HCT116 (cell line): ENCODE results near the gene AKT3. TPM values are rescaled to one million over a fixed set of nuclear protein-coding genes. Genes with fewer than 3 reads are reported as not detected.

Source experiments
- ATAC-seq: fragments of 200-7000 bp; cut with Tn5 transposase; 2 replicates; pipeline ENCODE4 v1.9.1; 2020; ENCODE audit warnings: mild to moderate bottlenecking, moderate library complexity
- BruUV-seq: library from RNA; stranded (reverse); fragments of 400-500 nt; replicated peaks from 2 replicates; lab custom pipeline; 2021; lab: Mats Ljungman, UMichigan
- CTCF ChIA-PET: fragments of 300-600 bp; sonication (Branson Sonifier 250); formaldehyde crosslinking; loops from one replicate; lab custom pipeline; 2021; ENCODE audit warnings: antibody characterized with exemption; lab: Charles Lee
- POLR2A ChIA-PET: fragments of 300-600, 350-600 bp; sonication (Branson Sonifier 250); formaldehyde crosslinking; loops from one replicate; lab custom pipeline; 2021; ENCODE audit warnings: antibody characterized with exemption; lab: Charles Lee
- RAD21 ChIA-PET, 2 experiments: fragments of 300-600 bp; sonication (Branson Sonifier 250); formaldehyde crosslinking; loops; one replicate each; lab custom pipeline; 2023; ENCODE audit warnings: low total read pairs in 2 of 2; ENCODE audit not compliant: uncharacterized antibody in 2 of 2, unreplicated experiment in 2 of 2, low non-redundant PET in 1 of 2; lab: Charles Lee
- DNase-seq: peaks from one replicate; pipeline ENCODE4 v3.0.0-alpha.2; 2010; ENCODE audit warnings: low read depth, low spot score
- H2AFZ ChIP-seq: fragments of 200-600 bp; shearing (Covaris generic), sonication (generic); 2 replicates; pipeline ENCODE4 v1.6.1; 2017; ENCODE audit warnings: low read depth, mixed run types, mixed read lengths, antibody characterized with exemption, low read length; ENCODE audit not compliant: poor library complexity, severe bottlenecking
- H3K27ac ChIP-seq: 2 replicates; pipeline ENCODE4 v1.5.1; 2012; ENCODE audit warnings: low read depth, low read length
- H3K27me3 ChIP-seq: fragments of 200-600 bp; sonication (generic); 2 replicates; pipeline ENCODE4 v1.6.1; 2016; ENCODE audit warnings: mixed run types, low read length, mixed read lengths; ENCODE audit not compliant: insufficient read depth
- H3K36me3 ChIP-seq, 2 experiments: fragments of 200-500 bp in 1 of 2; fragments of 200-600 bp in 1 of 2; sonication (Bioruptor generic) in 1 of 2; sonication (generic) in 1 of 2; 2 replicates each; pipeline versions ENCODE4 v1.5.1 to v1.6.1; 2014 to 2016; ENCODE audit warnings: low read length in 2 of 2, inconsistent platforms in 1 of 2, mixed read lengths in 1 of 2, mixed run types in 1 of 2; ENCODE audit not compliant: insufficient read depth in 2 of 2, control insufficient read depth in 1 of 2
- H3K4me1 ChIP-seq, 2 experiments: fragments of 200-600 bp in 1 of 2; sonication (generic) in 1 of 2; 2 replicates each; pipeline versions ENCODE4 v1.5.1 to v1.6.1; 2012 to 2017; ENCODE audit warnings: low read length in 2 of 2, inconsistent platforms in 1 of 2, mild to moderate bottlenecking in 1 of 2, mixed read lengths in 1 of 2, mixed run types in 1 of 2, moderate library complexity in 1 of 2; ENCODE audit not compliant: insufficient read depth in 2 of 2, control insufficient read depth in 1 of 2
- H3K4me2 ChIP-seq: fragments of 200-600 bp; sonication (generic); 2 replicates; pipeline ENCODE4 v1.6.1; 2017; ENCODE audit warnings: mixed run types, low read length, mixed read lengths
- H3K4me3 ChIP-seq, 2 experiments: fragments of 200-600 bp in 1 of 2; sonication (generic) in 1 of 2; replicated peaks in 1 of 2; 2 replicates each; pipeline ENCODE4 v1.5.1; 2011 to 2016; ENCODE audit warnings: low read length in 2 of 2, control low read depth in 1 of 2, low read depth in 1 of 2, mild to moderate bottlenecking in 1 of 2, mixed read lengths in 1 of 2, mixed run types in 1 of 2
- H3K79me2 ChIP-seq: fragments of 200-600 bp; sonication (generic); 2 replicates; pipeline ENCODE4 v1.6.1; 2017; ENCODE audit warnings: mild to moderate bottlenecking, mixed run types, low read length, moderate library complexity, mixed read lengths; ENCODE audit not compliant: insufficient read depth
- H3K9ac ChIP-seq: fragments of 200-600 bp; sonication (generic); 2 replicates; pipeline ENCODE4 v1.6.1; 2016; ENCODE audit warnings: low read length, mixed read lengths
- H3K9me2 ChIP-seq: fragments of 200-600 bp; sonication (generic), shearing (Covaris generic); 2 replicates; pipeline ENCODE4 v1.6.1; 2017; ENCODE audit warnings: mixed run types, mild to moderate bottlenecking, moderate library complexity; ENCODE audit not compliant: insufficient read depth
- H3K9me3 ChIP-seq, 2 experiments: fragments of 200-500 bp in 1 of 2; fragments of 200-600 bp in 1 of 2; sonication (Bioruptor generic) in 1 of 2; sonication (generic) in 1 of 2; 2 replicates each; pipeline ENCODE4 v1.6.1; 2014 to 2017; ENCODE audit warnings: low read length in 2 of 2, mixed read lengths in 2 of 2, inconsistent platforms in 1 of 2, low read depth in 1 of 2, mild to moderate bottlenecking in 1 of 2, mixed run types in 1 of 2, moderate library complexity in 1 of 2; ENCODE audit not compliant: control insufficient read depth in 1 of 2, insufficient read depth in 1 of 2
- H4K20me1 ChIP-seq: fragments of 200-600 bp; sonication (generic), shearing (Covaris generic); 2 replicates; pipeline ENCODE4 v1.6.1; 2017; ENCODE audit warnings: mixed run types, mild to moderate bottlenecking, moderate library complexity; ENCODE audit not compliant: insufficient read depth
- CBX3 ChIP-seq: IDR thresholded peaks from 2 replicates; pipeline ENCODE4 v1.6.1; 2012; ENCODE audit warnings: low read depth
- CEBPB ChIP-seq: IDR thresholded peaks from 2 replicates; pipeline ENCODE4 v1.6.1; 2012; ENCODE audit warnings: low read depth
- EGR1 ChIP-seq: IDR thresholded peaks from 2 replicates; pipeline ENCODE4 v1.6.1; 2012; ENCODE audit warnings: low read depth
- ELF1 ChIP-seq: IDR thresholded peaks from 2 replicates; pipeline ENCODE4 v1.6.1; 2012; ENCODE audit warnings: low read depth, borderline replicate concordance
- EZH2phosphoT487 ChIP-seq: fragments of 200-600 bp; IDR thresholded peaks from 2 replicates; pipeline ENCODE4 v1.6.1; 2018; ENCODE audit warnings: antibody characterized with exemption, borderline replicate concordance
- POLR2A ChIP-seq: IDR thresholded peaks from 2 replicates; pipeline ENCODE4 v1.7.0; 2011; ENCODE audit warnings: borderline replicate concordance; ENCODE audit not compliant: insufficient read depth, insufficient read length; ENCODE audit errors: extremely low read depth
- POLR2AphosphoS5 ChIP-seq: IDR thresholded peaks from 2 replicates; pipeline ENCODE4 v1.6.1; 2011; ENCODE audit warnings: mild to moderate bottlenecking, low read depth, low read length, moderate library complexity
- SIN3A ChIP-seq: IDR thresholded peaks from 2 replicates; pipeline ENCODE4 v1.6.1; 2012; ENCODE audit warnings: low read depth
- SRF ChIP-seq: IDR thresholded peaks from 2 replicates; pipeline ENCODE4 v1.6.1; 2012; ENCODE audit warnings: low read depth
- TCF7L2 ChIP-seq: IDR thresholded peaks from 2 replicates; pipeline ENCODE4 v1.7.0; 2011; ENCODE audit warnings: borderline replicate concordance, inconsistent platforms; ENCODE audit not compliant: insufficient read depth, insufficient read length; ENCODE audit errors: extremely low read depth
- YY1 ChIP-seq: IDR thresholded peaks from 2 replicates; pipeline ENCODE4 v1.6.1; 2011; ENCODE audit warnings: low read length, low read depth, moderate library complexity, mild to moderate bottlenecking; ENCODE audit not compliant: insufficient replicate concordance; ENCODE audit errors: extremely low read depth
- ZFX ChIP-seq: fragments of 450-650 bp; IDR thresholded peaks from 2 replicates; pipeline ENCODE4 v1.6.1; 2017
- ZNF274 ChIP-seq: fragments of 200-500 bp; sonication (Bioruptor generic); IDR thresholded peaks from 2 replicates; pipeline ENCODE4 v1.6.1; 2014; ENCODE audit warnings: mild to moderate bottlenecking, low read depth, low read length, inconsistent platforms
- intact Hi-C: fragments of 100-400 bp; cut with micrococcal nuclease; formaldehyde crosslinking; loops from 2 replicates; pipeline ENCODE4 v1.10.0; 2022
- total RNA-seq: library from RNA; stranded (reverse); gene quantifications from one replicate; pipeline ENCODE4 v1.2.1, GENCODE V29; 2021; ENCODE audit not compliant: unreplicated experiment
- TF ChIP-seq, protein P1 (sequence below), 3 experiments: fragments of 200-600 bp in 1 of 3; sonication (generic) in 1 of 3; IDR thresholded peaks in 2 of 3; conservative IDR thresholded peaks in 1 of 3; 2 replicates each; pipeline ENCODE4 v1.5.1; 2012 to 2017; ENCODE audit warnings: low read depth in 2 of 3, low read length in 2 of 3, antibody characterized with exemption in 1 of 3, borderline replicate concordance in 1 of 3, control low read depth in 1 of 3, mild to moderate bottlenecking in 1 of 3, mixed read lengths in 1 of 3, mixed run types in 1 of 3, moderate library complexity in 1 of 3; ENCODE audit not compliant: insufficient read depth in 1 of 3
- TF ChIP-seq, protein P2 (sequence below): IDR thresholded peaks from 2 replicates; pipeline ENCODE4 v1.6.1; 2012

The AKT3 gene
- total RNA-seq, 1 experiment from 2014 or later = 0.49 TPM

DNA sequence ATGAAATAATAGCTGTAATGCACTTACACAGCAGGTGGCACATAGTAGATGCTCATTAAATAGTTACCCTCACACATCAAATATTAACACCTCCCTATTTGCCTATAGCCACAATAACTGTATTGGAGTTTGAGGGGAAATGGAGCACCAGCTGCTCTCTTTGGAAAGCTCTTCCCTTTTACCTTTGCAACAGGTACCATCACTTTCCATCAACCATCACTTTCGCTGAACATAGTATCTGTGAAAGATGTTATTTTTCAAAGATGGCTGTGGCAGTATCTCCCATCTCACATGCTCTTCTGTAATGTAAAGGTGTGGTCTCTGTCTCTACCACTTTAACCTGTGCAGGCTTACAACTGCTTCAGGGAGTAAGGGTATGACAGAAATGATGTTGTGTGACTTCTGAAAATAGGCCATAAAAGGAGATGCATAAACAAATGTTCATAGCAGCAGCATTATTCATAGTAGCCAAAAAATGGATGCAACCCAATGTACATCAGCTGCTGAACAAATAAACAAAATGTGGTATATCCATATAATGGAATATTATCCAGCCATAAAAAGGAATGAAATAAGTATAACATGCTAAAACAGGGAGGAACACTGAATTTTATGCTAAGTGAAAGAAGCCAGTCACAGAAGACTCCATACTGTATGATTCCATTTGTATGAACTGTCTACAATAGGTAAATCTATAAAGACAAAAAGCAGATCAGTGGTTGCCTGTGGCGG is 288.3 kb downstream of the AKT3 start (continued):
- TF ChIP-seq, protein P1, sequence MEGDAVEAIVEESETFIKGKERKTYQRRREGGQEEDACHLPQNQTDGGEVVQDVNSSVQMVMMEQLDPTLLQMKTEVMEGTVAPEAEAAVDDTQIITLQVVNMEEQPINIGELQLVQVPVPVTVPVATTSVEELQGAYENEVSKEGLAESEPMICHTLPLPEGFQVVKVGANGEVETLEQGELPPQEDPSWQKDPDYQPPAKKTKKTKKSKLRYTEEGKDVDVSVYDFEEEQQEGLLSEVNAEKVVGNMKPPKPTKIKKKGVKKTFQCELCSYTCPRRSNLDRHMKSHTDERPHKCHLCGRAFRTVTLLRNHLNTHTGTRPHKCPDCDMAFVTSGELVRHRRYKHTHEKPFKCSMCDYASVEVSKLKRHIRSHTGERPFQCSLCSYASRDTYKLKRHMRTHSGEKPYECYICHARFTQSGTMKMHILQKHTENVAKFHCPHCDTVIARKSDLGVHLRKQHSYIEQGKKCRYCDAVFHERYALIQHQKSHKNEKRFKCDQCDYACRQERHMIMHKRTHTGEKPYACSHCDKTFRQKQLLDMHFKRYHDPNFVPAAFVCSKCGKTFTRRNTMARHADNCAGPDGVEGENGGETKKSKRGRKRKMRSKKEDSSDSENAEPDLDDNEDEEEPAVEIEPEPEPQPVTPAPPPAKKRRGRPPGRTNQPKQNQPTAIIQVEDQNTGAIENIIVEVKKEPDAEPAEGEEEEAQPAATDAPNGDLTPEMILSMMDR (IDR thresholded peaks at IDR 0.05 in 2 of 3, conservative IDR thresholded peaks at IDR 0.05 in 1 of 3; ENCODE audit: borderline replicate concordance in 1 of 3, insufficient read depth in 1 of 3, low read depth in 2 of 3, low read length in 2 of 3) = no peak
- TF ChIP-seq CBX3 (no peak), YY1 (no peak), EGR1 (no peak), TCF7L2 (no peak), EZH2phosphoT487 (no peak), POLR2A (no peak), ZFX (no peak)
- TF ChIP-seq, protein P2, sequence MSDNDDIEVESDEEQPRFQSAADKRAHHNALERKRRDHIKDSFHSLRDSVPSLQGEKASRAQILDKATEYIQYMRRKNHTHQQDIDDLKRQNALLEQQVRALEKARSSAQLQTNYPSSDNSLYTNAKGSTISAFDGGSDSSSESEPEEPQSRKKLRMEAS = no peak

DNA sequence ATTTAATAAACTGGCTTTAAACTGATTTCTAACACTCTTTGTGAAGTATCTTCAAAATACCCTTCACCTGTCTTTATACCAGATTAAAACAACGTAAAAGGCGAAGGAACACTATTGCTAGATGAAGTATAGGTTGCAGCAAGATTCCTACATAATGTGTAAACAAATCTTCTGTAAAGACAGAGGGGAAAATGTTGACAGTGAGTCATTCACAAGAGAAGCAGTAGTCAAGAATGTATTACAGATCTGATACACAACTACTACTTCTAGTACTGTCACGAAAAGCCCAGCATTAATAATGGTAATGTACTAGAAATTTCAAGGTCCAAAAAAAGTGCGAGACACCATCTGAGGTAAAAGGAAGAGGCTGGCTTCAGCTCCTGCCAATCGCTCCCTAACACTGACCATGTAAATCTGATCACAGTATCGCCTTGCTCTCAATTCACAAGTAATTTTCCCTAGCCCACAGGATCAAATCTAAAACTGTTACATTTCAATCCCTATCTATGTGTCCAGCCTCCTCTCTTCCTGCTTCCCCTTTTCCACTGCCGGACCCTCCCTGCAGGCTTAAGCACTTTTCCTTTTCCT is 290.4 kb downstream of the AKT3 start:
- no peak overlapping the region for H3K4me3 ChIP-seq
- DNase-seq = no peak
- no peaks in the 10 kb centered on the region for H3K79me2 ChIP-seq
- no peak for ATAC-seq
- H2AFZ ChIP-seq = no peak overlapping the region
- H3K9ac ChIP-seq = no peak overlapping the region
- TF ChIP-seq ZNF274 (no peak), ELF1 (no peak), YY1 (no peak), SIN3A (no peak), SRF (no peak), ZFX (no peak), EZH2phosphoT487 (no peak), POLR2AphosphoS5 (no peak), POLR2A (no peak), CEBPB (no peak)
- TF ChIP-seq, protein P2 = no peak
- no peaks in the 10 kb centered on the region for H3K9me3 ChIP-seq
- POLR2A ChIA-PET = no interaction called here
- no peaks in the 10 kb centered on the region for H3K4me1 ChIP-seq
- CTCF ChIA-PET = no interaction called here
- no peak overlapping the region for H3K4me2 ChIP-seq
- H3K36me3 ChIP-seq = no peaks in the 10 kb centered on the region
- no peaks in the 10 kb centered on the region for H3K27me3 ChIP-seq
- RAD21 ChIA-PET = no interaction called here
- no peak overlapping the region for H3K27ac ChIP-seq
- no TSS peak for BruUV-seq
- H3K9me2 ChIP-seq = no peaks in the 10 kb centered on the region
- intact Hi-C loops = no loop called here
- no peaks in the 10 kb centered on the region for H4K20me1 ChIP-seq
